ENCODE data around the gene UBE2O.

UBE2O gene

DNA sequence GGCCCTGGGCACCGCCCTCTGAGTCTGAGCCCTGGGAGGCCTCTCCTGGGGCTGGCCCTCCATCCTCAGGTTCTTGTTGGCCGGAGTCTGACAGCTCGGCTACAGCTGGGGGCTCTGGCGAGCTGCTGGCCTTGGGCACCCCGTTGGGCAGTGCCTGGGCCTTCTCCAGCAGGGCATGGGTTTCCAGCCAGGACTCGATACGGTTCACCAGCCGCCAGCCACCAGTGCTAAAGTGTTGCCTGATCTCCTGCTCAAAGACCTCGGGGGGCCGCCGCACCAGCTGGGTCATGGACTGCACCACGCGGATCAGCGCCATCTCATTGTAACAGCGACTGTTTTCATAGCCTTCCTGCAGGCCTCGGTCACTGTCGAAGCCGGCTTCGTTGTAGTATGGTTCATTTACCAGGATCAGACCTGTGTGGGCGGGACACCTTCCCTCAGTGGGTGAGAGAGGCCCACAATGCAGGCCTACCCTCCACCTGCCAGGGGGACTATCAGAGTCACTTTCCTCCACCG, 61.7 kb downstream of the UBE2O start:
- Mint-ChIP-seq H3K4me1 (ENCODE audit: low read depth) (peaks cover 6% of the 10 kb centered on the region), H3K27me3 (no peaks in the 10 kb centered on the region), H3K4me3 (no peak overlapping the region), H3K36me3 (ENCODE audit: low read depth) (peaks cover 15% of the 10 kb centered on the region), H3K27ac (no peak overlapping the region), H3K9me3 (no peaks in the 10 kb centered on the region)

DNA sequence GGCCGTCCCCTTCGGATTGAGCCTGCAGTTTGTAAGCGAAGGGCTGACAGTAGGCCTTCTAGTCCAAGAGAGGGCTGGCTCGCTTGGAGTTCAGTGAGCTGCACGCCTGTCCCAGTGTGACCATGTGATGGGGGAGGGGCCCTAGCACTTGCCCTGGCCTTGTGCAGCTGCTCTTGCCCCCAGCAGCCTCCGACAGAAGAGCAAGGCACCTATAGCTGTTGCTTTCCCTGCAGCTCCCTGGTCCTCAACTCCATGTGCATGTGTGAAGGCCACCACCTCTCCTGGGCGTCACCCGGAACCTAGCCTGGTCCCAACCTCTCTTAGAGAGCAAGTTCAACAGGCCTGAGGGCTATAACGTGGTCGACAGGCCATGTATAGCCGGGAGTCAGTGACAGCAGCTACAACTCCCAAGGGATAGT, 62.9 kb downstream of the UBE2O start:
- Mint-ChIP-seq H3K27me3 (no peaks in the 10 kb centered on the region), H3K27ac (no peak overlapping the region), H3K36me3 (ENCODE audit: low read depth) (peaks cover 15% of the 10 kb centered on the region), H3K9me3 (no peaks in the 10 kb centered on the region), H3K4me3 (no peak overlapping the region), H3K4me1 (ENCODE audit: low read depth) (peaks cover 11% of the 10 kb centered on the region)

DNA sequence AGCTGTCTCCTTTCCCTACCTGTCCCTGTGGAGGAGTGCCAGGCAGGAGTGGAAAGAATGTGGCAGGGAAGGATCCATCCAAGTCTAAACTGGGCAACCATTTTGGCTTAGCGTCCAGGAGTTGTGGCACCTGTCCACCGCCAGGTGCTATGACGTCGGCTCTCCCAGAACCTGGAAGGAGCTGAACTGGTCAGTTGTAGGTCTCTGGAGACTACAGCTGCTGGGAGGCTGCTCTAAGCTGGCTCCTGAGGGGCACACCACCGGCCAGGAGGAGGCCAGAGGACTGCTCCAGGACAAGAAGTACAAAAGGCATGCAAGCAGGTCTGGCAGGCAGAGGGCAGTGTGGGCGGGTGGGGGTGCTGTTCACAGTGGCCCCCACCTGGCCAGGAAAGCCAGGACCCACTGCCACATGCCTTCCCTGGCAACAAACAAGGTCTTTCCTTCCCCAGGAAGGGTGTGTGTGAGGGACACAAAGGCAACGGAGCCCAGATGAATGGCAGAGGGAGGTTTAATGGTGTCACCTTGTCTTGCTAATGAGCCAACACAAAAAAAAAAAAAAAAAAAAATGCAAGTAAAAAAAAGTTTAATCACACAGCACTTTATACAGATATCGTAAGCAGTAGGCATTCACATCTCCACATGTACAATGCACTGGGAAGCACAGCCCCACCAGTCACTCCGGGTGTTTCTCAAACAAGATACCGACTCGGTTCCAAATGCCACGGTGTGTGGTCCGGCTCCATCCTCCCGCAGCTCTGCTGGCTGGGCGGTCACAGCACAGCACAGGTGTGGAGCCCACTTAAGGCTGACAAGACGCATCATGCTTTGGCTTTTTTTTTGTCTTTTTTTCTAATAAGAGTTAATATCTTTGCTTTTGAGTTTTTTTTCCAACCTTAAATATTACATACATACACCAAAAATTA, 63.7 kb downstream of the UBE2O start:
- Mint-ChIP-seq H3K27me3 (no peaks in the 10 kb centered on the region), H3K4me3 (no peak overlapping the region), H3K4me1 (ENCODE audit: low read depth) (peaks cover 11% of the 10 kb centered on the region), H3K9me3 (no peaks in the 10 kb centered on the region), H3K36me3 (ENCODE audit: low read depth) (peaks cover 13% of the 10 kb centered on the region), H3K27ac (no peak overlapping the region)

DNA sequence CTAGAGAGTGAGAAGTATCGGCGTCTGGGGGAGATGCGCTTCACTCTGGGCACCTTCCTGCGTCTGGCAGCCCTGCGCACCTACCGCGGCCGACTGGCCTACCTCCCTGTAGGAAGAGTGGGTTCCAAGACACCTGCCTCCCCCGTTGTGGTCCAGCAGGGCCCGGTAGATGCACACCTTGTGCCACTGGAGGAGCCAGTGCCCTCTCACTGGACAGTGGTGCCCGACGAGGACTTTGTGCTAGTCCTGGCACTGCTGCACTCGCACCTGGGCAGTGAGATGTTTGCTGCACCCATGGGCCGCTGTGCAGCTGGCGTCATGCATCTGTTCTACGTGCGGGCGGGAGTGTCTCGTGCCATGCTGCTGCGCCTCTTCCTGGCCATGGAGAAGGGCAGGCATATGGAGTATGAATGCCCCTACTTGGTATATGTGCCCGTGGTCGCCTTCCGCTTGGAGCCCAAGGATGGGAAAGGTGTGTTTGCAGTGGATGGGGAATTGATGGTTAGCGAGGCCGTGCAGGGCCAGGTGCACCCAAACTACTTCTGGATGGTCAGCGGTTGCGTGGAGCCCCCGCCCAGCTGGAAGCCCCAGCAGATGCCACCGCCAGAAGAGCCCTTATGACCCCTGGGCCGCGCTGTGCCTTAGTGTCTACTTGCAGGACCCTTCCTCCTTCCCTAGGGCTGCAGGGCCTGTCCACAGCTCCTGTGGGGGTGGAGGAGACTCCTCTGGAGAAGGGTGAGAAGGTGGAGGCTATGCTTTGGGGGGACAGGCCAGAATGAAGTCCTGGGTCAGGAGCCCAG, 65.8 kb downstream of the UBE2O start:
- Mint-ChIP-seq H3K36me3 (ENCODE audit: low read depth) (peaks cover 4% of the 10 kb centered on the region), H3K4me3 (no peak overlapping the region), H3K27ac (no peak overlapping the region), H3K9me3 (no peaks in the 10 kb centered on the region), H3K27me3 (no peaks in the 10 kb centered on the region), H3K4me1 (ENCODE audit: low read depth) (peaks cover 19% of the 10 kb centered on the region)

DNA sequence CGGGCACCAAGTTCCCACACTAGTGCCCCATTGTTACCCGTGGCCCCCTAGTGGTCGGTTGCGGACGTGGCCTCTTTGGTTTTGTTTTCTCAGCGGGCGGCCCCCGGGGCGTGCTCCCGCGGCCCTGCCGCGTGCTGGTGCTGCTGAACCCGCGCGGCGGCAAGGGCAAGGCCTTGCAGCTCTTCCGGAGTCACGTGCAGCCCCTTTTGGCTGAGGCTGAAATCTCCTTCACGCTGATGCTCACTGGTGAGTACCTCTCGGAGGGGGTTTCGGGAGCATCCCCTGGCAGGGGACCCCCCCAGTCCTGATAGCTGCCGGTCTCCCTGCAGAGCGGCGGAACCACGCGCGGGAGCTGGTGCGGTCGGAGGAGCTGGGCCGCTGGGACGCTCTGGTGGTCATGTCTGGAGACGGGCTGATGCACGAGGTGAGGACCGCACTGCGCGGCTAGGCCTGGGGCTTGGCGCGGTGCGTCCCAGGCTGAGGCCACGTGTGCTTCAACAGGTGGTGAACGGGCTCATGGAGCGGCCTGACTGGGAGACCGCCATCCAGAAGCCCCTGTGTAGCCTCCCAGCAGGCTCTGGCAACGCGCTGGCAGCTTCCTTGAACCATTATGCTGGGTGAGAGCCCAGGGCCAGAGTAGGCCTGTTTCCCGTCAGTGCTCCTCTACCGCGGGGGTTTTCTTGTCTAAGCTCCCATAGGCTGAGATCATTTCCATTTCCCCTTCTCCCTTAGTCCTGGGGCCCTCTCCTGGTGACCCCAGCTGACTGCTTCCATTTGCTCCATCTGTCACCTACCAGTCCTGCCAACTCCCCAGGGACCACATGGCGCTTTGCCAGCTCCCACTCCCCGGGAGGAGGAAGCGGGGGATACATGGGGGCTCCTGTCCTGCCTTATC, 66.8 kb downstream of the UBE2O start:
- Mint-ChIP-seq H3K4me3 (peak overlapping the region; percentile 73), H3K27ac (peak overlapping the region; percentile 16), H3K9me3 (no peaks in the 10 kb centered on the region), H3K4me1 (ENCODE audit: low read depth) (peaks cover 19% of the 10 kb centered on the region), H3K36me3 (ENCODE audit: low read depth) (peaks cover 4% of the 10 kb centered on the region), H3K27me3 (no peaks in the 10 kb centered on the region)

DNA sequence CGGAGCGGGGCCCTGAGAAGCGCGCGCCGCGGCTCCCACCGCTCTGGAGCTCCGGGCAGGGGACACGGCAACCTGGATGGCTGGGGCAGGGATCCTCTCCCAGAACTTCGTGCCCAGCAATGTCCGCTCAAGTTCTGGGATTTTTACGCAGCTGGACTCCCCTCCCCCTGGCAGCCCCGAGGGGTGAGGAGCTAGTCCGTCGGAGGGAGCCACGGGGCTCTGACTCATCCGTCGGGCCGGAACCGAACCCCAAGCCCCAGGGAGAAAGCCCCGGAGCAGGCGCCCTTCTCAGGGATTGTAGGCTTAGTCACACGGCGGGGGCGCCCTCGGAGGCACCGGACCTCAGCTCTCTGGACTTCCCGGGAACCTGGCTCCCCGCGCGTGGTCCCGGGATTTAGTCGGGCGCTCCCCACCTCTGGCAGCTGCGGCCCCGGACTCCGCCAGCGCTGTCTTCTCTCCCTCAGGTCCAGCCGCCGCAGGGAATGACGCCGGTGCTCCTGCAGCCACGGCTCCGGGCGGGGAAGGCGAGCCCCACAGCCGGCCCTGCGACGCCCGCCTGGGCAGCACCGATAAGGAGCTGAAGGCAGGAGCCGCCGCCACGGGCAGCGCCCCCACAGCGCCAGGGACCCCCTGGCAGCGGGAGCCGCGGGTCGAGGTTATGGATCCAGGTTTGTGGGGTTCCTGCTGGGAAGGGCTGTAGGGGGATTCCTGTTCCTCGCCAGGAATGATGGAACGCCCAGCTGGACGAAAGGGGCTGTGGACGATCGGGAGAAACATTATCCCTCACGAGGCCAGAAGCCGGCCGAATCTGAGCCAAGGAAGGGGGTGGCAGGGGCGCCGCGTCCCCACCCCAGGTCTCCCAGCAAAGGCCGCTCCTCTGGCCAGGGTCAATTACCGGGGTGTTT, 67.7 kb downstream of the UBE2O start:
- H3K27ac Mint-ChIP-seq: no peak overlapping the region
- H3K27me3 Mint-ChIP-seq: no peaks in the 10 kb centered on the region
- peaks cover 19% of the 10 kb centered on the region for H3K4me1 Mint-ChIP-seq (ENCODE audit: low read depth)
- peaks cover 1% of the 10 kb centered on the region for H3K36me3 Mint-ChIP-seq (ENCODE audit: low read depth)
- no peaks in the 10 kb centered on the region for H3K9me3 Mint-ChIP-seq
- H3K4me3 Mint-ChIP-seq: peak overlapping the region; percentile 73

DNA sequence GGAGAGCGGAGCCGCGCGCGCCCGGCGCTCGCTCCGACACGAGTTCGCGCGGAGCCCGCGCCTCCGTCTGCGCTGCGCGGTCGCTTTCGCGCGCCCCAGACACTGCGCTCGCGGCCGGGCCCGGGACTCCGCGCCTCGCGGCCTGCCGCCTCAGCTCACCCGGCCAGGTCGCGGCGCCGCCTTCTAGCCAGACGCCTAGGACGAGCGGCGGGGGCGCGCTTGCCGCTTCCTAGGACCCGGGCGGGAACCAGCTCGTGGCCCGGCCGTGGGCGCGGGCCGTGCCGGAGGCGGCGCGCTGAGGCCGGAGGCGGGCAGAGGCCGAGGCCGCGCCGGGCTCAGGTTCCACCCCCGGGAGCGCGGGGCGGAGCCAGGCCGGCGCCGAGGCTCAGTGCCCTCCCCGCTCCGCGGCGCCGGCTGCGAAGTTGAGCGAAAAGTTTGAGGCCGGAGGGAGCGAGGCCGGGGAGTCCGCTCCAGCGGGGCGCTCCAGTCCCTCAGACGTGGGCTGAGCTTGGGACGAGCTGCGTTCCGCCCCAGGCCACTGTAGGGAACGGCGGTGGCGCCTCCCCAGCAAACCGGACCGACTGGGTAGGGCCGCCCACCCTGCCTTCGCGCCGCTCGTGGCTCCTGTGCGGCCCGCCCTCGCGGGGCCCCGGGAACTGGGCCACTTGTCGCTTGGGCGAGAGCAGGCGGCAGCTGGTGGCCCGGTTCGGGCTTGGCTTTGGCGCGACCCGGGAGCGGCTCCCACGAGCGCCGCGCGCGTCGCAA, 68.5 kb downstream of the UBE2O start, which contains the start of gene SPHK1:
TSS of gene SPHK1 (plus strand) at position 388 of the 765 bp plus-strand sequence. CDS start 1,036 bp downstream, outside the sequence.
- peak within 1 kb of the TSS; percentile 88 for H3K4me3 Mint-ChIP-seq
- no peaks in the 10 kb centered on the region for H3K36me3 Mint-ChIP-seq (ENCODE audit: low read depth)
- H3K27ac Mint-ChIP-seq: peak within 1 kb of the TSS; percentile 83
- no peaks in the 10 kb centered on the region for H3K9me3 Mint-ChIP-seq
- H3K27me3 Mint-ChIP-seq: no peaks in the 10 kb centered on the region
- peaks cover 19% of the 10 kb centered on the region for H3K4me1 Mint-ChIP-seq (ENCODE audit: low read depth)

DNA sequence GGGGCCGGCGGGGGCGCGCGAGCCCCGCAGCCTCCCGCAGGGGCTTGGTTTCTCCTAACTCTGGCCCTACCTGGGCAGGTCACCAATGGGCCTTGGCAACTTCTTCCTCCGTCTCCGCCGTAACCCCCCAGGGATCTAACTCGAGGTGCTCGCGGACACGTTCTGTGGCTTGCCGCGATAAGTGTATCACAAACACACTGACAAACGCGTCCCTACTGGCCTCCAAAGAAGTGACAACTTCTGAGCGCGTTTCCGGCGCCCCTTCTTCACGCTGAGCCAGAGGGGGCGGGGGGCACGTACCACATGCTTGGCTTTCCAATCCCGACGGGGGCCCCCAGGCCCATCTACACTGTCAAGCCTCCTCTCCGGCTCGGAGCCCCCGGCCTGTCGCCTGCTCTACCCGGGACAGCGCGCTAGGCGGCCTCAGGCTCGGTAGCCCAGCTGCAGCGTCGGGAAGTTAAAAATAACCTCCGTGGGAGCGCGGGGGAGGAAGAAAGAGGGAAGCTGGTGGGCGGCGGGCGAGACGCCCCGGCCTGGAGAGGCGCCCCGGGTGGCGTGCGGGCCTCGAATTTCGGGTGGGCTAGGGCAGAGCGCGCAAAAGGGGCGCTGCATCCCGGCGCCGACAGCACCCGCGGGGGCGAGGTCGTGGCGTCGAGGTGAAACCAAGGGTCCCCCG, 69.3 kb downstream of the UBE2O start:
- no peaks in the 10 kb centered on the region for H3K9me3 Mint-ChIP-seq
- H3K4me3 Mint-ChIP-seq: peak overlapping the region; percentile 88
- no peaks in the 10 kb centered on the region for H3K36me3 Mint-ChIP-seq (ENCODE audit: low read depth)
- H3K27me3 Mint-ChIP-seq: no peaks in the 10 kb centered on the region
- peaks cover 19% of the 10 kb centered on the region for H3K4me1 Mint-ChIP-seq (ENCODE audit: low read depth)
- H3K27ac Mint-ChIP-seq: peak overlapping the region; percentile 83

DNA sequence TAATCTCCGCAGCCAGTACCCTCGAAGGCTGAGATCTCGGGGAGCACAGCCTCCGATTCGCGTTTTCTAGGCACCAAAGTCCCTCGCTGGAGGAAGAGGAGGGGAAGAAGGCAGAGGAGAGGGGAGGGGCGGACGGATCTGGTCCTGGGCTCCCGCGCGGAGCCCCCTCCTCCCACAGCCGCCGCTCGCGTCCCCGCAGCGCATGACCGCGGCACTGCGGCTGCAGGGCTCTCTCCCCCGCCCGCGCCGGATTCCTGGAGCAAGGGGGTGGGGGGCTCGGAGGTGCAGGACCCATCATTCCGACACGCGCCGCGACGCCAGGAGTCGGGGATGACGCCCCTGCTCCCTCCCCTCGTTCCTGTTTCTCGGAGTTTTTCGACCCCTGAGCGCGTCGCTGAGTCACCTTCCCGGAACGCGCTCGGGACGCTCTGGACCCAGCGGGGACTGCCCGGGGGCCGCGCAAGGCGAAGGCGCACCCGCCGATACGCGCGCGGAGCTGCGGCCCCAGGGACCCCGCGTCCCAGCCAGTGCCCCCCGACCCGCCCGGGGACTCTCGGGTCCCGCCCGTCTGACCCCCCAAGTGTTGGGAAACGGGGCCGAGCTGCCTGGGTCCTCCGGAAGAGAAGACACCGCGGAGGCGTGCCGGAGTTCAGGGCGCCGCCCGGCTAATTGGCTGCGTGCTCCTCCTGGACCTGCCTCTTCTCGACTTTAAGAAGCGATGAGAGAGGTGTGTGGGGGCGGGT, 70.0 kb downstream of the UBE2O start:
- Mint-ChIP-seq H3K4me1 (ENCODE audit: low read depth) (peaks cover 19% of the 10 kb centered on the region), H3K9me3 (no peaks in the 10 kb centered on the region), H3K27me3 (no peaks in the 10 kb centered on the region), H3K27ac (peak overlapping the region; percentile 83), H3K4me3 (peak overlapping the region; percentile 88), H3K36me3 (ENCODE audit: low read depth) (no peaks in the 10 kb centered on the region)

DNA sequence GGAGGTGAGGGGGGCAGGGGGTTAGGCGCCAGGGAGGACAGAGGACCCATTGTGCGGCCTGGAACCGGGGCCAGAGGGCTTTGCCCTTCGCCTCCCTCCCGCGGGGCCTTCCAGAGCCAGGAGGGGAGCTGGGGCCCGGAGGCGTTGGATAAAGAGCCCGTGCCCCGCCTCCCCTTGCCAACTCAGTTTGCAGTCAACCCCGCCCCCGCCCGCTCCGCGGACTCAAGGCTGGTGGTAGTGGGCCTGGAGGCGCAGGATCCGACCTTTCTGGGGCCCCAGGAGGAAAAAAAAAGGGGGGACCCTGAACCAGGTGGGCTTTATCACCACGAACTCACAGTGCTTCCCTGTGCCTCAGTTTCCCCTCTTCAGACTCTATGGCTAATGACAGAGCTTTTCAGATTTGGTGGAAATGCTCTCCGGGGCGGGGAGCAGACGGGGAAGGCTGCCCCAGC, 70.6 kb downstream of the UBE2O start:
- Mint-ChIP-seq H3K4me3 (peak overlapping the region; percentile 88), H3K4me1 (ENCODE audit: low read depth) (peaks cover 19% of the 10 kb centered on the region), H3K27me3 (no peaks in the 10 kb centered on the region), H3K9me3 (no peaks in the 10 kb centered on the region), H3K27ac (no peak overlapping the region), H3K36me3 (ENCODE audit: low read depth) (no peaks in the 10 kb centered on the region)

DNA sequence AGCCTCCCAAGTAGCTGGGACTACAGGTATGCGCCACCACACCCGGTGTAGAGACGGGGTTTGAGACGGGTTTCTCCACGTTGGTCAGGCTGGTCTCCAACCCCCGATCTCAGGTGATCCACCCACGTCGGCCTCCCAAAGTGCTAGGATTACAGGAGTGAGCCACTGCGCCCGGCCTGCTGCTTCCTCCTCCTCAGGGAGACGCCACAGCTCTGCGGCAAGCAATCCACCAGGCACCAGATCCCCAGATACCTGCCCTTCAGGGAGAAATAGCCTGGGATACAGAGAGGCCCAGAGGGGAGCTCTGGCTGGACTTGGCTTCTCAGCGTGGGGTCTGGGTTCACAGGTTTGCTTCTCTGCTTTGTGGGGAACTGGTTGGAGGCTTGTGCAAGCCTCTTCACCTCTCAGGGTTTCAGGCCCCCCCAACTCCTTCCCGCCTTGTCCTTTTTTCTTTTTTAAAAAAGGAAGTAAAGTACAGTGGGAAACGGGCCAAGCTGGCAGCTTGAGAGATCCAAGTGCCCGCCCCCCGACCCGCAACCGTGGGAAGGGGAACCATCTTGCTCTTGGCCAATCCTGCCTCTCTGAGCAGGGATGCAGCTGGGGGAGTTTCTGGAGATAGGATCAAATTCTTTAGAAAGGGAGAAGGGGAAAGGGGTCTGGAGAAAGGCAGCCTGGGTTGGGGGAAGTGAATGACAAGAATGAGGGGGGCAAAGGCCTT, 71.2 kb downstream of the UBE2O start:
- Mint-ChIP-seq H3K9me3 (no peaks in the 10 kb centered on the region), H3K4me3 (no peak overlapping the region)

More for the DNA sequence above, 71.2 kb downstream of the UBE2O start:
- no peak overlapping the region for H3K27ac Mint-ChIP-seq
- H3K36me3 Mint-ChIP-seq (ENCODE audit: low read depth): no peaks in the 10 kb centered on the region
- H3K27me3 Mint-ChIP-seq: no peaks in the 10 kb centered on the region
- H3K4me1 Mint-ChIP-seq (ENCODE audit: low read depth): peaks cover 19% of the 10 kb centered on the region

Data from stimulated activated naive CD8-positive, alpha-beta T cell treated with anti-CD3 and anti-CD28 coated beads, Interleukin-15, Interleukin-2, amounts not matched to agents 100 ng/mL and 50 ng/mL, for 24 hours (primary cell).